CD4-positive, alpha-beta T cell treated with Interleukin-1 beta for 1 hour (primary cell): Measurements from ENCODE around the gene PRKCB.
"Not testable (repeated sequence)": the region's sequence is repeated elsewhere in the genome, so short reads cannot be mapped to it uniquely, and the experiment has no call there.

Experiments used
- DNase-seq, 2 donors: peaks; one replicate each; pipeline ENCODE4 v3.0.0-alpha.2; 2020 to 2022

The PRKCB gene

GRCh38 chr16:24188751-24189318 is 353.1 kb downstream of the PRKCB start:
- DNase-seq, result no peak

- DNase-seq, result no peak
Measured at GRCh38 chr16:24189941-24190340, 354.2 kb downstream of the PRKCB start.

GRCh38 chr16:24191876-24192402 is 356.2 kb downstream of the PRKCB start:
- DNase-seq, result no peak

GRCh38 chr16:24195221-24195620 is 359.4 kb downstream of the PRKCB start:
- DNase-seq, result no peak

- no peak for DNase-seq
Measured at GRCh38 chr16:24198807-24199533, 363.2 kb downstream of the PRKCB start.

- DNase-seq, result no peak
Measured at GRCh38 chr16:24203675-24204074, 367.9 kb downstream of the PRKCB start.

GRCh38 chr16:24204150-24204665 is 368.4 kb downstream of the PRKCB start:
- no peak for DNase-seq

- no peak for DNase-seq
Measured at GRCh38 chr16:24206926-24207325, 371.1 kb downstream of the PRKCB start.

GRCh38 chr16:24208710-24209109 is 372.9 kb downstream of the PRKCB start:
- no peak for DNase-seq

GRCh38 chr16:24214992-24215391 is 379.2 kb downstream of the PRKCB start:
- DNase-seq, result no peak

- no peak for DNase-seq
Measured at GRCh38 chr16:24216961-24217360, 381.2 kb downstream of the PRKCB start.

- no peak for DNase-seq
Measured at GRCh38 chr16:24217461-24217860, 381.7 kb downstream of the PRKCB start.

- DNase-seq, result no peak
Measured at GRCh38 chr16:24218299-24218698, 382.5 kb downstream of the PRKCB start.

GRCh38 chr16:24221219-24221618 is 385.4 kb downstream of the PRKCB start:
- no peak for DNase-seq

GRCh38 chr16:24228514-24228913 is 392.7 kb downstream of the PRKCB start:
- DNase-seq, result no peak

GRCh38 chr16:24232936-24233335 is 397.2 kb downstream of the PRKCB start:
- no peak for DNase-seq

- DNase-seq, result no peak
Measured at GRCh38 chr16:24234737-24235136, 399.0 kb downstream of the PRKCB start.

GRCh38 chr16:24235806-24236205 is 400.0 kb downstream of the PRKCB start:
- no peak for DNase-seq

GRCh38 chr16:24238846-24239245 is 403.1 kb downstream of the PRKCB start:
- not testable (repeated sequence) for DNase-seq

GRCh38 chr16:24246911-24247607 is 411.3 kb downstream of the PRKCB start:
- DNase-seq, result no peak

GRCh38 chr16:24253192-24253591 is 417.4 kb downstream of the PRKCB start:
- peak; percentile 11 to 48 for DNase-seq

- peak; percentile 29 to 32 for DNase-seq
Measured at GRCh38 chr16:24255456-24256371, 419.9 kb downstream of the PRKCB start, which contains the start of gene CACNG3. Gene CACNG3 (plus strand): TSS chr16:24256335. CDS start chr16:24256755, 420 bp downstream.
